Measurements from ENCODE around the gene PRLHR.

GRCh38 chr10:118544401-118544948 is 51.0 kb downstream of the PRLHR start:
- TF ChIP-seq DPF2 (CRISPR knock-in tag; IDR thresholded peaks at IDR 0.05; ENCODE audit: borderline replicate concordance, low read depth) (no peak), TAF1 (CRISPR knock-in tag; IDR thresholded peaks at IDR 0.05) (no peak), CTCF (CRISPR knock-in tag; IDR thresholded peaks at IDR 0.05) (no peak), MAX (IDR thresholded peaks at IDR 0.05) (no peak), ZGPAT (CRISPR knock-in tag; IDR thresholded peaks at IDR 0.05) (no peak)

Measured in HepG2 (cell line).